SHP77 treated with DMSO at 0.1 percent for 48 hours (cell line): Measurements from ENCODE around the gene KCNT1.

Experiments used
- DNase-seq: peaks from one replicate; lab custom pipeline; 2025; lab: John Stamatoyannopoulos, UW

Gene KCNT1

DNA sequence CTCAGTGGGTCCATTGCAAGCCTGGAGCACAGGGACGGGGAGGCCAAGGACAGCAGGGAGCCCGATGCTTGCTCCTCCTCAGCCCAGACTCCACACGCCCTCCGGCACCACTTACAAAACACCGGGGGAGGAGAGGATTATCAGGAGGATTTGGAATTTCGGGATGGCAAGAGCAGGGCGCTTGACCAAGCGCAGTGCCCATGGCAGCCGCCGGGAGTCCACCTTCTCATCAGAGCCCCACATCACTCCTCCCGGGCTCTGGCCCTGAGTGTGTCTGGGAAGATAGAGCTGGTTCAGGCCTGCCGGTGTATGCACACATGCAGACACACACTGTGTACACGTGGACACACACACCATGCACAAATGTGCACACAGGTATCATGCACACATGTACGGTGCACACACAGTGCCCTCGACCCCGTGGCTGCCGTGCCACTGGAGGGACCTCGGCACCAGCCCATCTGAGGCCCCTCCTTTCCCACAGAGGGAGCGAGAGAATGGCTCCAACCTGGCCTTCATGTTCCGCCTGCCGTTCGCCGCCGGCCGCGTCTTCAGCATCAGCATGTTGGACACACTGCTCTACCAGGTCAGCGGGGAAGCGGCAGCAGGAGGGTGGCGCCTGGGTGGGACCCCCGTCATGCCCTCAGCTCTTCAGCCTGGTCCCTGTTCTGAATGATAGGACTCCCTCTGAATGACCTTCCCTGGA, 81.7 kb downstream of the KCNT1 start:
- DNase-seq, result no peak

DNA sequence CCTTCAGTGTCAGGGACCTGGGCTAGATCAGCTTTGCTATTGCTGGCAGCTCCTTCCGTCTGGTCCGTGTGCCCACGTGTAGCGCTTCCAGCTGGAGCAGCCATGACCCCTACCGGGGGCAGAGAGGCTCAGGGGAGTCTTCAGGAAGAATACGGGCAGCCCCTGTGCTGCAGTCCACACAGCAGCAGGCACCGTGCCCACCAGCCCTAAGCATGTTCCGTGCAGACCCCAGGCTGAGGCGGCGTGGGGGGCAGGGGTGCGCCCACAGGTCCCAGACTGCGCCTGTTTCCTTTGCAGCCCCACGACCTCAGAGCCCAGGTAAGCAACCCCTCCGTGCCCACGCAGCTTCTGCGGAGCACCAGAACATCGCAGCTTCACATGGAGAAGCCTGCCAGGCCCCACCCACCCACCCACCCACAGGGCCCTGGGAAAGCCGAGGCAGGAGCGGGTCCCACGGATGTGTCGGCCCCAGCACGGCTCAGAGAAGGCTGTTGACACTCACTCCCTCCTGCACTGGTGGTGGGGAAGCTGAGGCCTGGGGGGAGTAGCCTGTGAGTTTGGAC, 83.1 kb downstream of the KCNT1 start:
- DNase-seq, result no peak

DNA sequence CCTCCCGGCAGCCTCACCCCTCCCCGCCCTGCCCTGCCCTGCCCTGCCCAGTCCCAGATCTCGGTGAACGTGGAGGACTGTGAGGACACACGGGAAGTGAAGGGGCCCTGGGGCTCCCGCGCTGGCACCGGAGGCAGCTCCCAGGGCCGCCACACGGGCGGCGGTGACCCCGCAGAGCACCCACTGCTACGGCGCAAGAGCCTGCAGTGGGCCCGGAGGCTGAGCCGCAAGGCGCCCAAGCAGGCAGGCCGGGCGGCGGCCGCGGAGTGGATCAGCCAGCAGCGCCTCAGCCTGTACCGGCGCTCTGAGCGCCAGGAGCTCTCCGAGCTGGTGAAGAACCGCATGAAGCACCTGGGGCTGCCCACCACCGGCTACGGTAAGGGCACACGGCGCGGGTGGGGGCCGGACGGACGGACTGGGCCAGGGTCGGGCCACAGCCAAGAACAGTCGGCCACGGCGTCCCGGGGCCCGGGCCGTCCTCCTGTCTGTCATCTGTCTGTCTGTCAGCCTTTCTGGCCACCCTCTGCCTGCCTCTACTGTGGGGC, 84.2 kb downstream of the KCNT1 start:
- no peak for DNase-seq

DNA sequence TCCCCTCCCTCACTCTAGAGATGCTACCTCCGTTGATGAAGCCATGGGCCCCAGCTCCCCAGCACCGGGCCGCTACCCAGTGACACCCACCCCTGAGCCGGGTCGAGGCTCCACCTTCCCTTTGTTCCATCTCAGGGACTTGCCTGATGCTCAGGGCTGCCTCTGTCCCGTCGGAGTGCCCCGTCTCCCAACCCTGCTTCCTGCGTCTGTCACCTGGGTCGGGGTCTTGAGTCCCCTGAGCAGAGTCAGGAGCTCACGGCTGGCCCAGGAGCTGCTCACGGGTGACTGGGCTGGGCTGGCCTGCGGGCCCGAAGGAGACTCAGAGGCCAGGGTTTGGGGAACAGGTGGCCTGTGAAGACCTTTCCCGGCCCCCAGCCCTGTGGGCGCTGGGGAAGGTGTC, 85.3 kb downstream of the KCNT1 start:
- no peak for DNase-seq

DNA sequence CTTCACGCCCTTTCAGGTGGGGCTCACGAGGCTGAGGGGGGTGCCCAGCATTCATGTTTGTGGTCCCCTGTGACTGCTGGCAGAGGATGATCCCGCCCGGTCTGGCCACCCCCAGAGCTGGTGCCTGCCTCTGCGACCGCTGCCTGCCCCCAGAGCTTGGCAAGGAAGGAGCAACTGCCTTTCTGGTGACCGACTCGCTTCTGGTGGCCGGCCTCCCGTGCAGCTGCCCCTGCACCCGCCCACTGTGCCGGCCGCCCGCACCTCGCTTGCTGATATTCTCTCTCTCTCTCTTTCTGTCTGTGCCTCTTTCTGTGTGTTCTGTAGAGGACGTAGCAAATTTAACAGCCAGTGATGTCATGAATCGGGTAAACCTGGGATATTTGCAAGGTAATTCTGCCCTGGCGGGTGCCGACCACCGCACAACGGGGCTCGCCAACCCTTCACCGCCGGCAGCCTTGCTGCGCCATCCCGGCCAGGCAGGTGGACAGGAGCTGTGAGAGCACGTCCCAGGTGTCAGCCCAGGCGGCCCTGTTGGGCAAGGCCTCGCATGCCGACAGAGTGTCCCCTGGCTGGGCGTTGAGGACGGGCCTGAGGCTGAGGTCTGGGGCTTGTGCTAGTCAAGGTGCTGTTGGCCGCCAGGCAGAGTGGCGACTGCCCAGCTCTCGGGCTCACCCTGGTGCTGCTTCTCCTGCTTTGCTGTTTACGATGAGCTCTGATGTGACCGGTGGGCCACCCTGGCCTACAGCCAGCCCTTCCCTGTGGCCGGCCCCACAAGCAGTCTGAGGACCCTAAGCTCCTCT, 86.0 kb downstream of the KCNT1 start:
- DNase-seq, result no peak

DNA sequence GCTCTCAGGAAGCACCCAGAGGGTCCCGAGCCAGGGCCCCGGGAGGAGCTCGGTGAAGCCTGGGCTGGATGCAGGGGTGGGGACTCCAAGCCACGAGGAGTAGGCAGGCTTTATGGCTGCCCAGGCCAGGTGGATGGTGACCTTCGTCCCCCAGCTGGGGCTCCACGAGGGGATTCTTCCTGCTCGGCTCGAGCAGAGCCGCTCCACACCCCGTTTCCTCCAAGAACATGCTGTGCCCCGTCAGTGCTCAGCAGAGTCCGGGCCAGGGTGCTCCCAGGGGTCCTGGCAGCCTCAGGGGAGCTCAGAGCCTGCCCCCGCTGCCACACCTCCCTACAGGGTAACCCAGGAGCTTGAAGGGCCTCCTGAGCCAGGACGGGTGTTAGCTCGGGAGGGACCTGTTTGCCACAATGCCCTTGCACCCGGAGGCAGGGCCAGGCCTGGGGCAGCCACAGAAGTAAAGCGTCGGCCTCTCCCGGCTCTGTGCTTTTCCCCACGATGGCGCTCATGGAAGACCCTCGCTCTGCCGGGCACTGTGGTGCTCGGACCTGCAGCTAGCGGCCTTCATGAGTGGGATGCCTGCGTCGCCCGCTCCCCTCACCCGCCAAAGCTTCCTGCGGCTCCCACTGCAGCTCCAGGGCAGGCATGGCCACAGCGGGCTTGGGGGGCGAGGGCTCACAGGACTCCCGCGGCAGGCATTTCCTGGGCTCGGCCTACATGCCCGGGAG, 86.8 kb downstream of the KCNT1 start:
- DNase-seq, result no peak

DNA sequence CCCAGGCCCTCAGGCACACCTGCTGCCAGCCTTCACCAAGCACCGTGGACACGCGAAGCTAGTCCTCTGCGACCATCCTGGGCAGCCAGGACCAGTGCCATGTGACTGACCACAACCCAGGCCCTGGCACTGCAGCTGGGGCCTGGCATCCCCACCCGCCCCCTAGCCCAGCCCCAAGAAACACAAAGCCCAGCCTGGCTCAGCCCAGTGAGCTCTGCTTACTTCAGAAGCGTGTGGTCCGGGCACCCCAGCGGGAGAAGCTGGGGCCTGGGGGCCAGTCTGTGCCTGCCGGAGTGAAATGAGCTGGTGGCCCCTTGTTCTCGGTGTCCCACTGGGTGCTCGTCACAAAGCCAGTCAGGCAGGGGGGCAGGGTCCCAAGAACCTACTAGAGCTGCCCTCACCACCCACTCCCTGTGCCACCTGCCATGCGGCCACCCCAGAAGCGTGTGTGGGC, 87.9 kb downstream of the KCNT1 start:
- DNase-seq, result no peak

DNA sequence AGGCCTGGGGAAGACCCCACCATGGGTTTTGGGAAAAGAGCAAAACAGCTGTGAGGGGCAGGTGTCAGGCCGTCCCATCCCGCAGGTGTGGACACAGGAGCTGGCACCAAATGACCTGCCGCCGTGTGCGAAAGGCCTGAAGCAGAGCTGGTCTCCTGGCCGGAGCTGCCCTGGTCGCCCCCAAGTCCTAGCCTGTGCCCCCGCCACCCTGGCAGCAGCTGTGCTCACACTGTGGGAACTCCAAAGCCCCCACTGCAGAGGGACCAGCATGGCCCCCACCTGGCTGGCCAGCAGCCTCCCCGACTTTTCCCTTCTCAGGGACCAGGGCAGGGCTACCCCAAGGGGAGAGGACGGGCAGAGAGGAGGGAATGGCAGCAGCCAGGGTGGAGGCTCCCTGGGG, 88.4 kb downstream of the KCNT1 start:
- no peak for DNase-seq

DNA sequence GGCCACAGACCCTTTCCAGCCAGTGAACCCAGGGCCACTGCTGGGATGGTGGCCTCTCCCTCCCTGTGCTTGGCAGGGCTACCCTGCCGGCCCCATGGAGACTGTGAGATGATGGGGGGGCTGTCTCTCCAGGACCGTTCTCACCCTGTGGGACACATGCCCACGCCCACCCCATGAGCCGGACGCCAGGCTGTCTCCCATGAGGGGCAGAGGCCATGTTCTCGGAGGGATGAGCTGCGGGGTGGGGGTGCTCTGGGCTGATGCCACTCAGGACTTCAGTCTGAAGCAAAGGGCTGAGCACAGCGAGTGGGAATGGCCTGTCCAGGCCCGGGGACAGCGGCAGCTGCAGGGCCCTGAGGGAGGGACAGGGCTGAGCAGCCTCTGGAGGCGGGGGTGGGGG, 88.9 kb downstream of the KCNT1 start:
- no peak for DNase-seq

DNA sequence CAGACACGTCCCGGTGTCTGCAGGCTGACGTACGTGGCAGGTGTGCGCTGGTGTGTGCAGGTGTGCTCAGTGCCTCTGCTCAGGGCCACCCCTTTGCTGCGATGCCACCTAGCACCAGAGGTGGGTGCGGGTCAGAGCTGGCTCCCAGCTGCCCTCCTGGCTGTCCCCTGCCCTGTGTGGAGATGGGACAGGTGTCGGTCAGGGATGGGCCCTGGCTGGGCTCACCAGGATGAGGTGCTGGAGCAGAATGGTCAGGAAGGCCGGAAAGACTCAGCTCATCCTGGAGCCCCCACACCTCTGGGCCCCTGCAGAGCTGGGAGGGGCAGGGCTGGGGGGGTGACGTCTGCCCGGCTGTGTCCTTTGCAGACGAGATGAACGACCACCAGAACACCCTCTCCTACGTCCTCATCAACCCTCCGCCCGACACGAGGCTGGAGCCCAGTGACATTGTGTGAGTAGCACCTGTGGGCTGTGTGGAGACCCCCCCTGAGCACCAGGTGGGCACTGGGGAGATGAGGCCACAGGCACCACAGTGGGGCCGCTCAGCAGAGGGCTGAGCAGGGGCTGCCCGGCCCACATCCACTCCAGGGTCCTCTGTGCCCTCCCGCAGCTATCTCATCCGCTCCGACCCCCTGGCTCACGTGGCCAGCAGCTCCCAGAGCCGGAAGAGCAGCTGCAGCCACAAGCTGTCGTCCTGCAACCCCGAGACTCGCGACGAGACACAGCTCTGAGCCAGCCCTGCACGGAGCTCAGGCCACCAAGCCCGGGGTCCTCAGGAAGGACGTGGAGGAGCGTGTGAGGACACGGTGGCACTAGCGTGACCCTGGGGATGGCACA, 89.7 kb downstream of the KCNT1 start:
- no peak for DNase-seq

DNA sequence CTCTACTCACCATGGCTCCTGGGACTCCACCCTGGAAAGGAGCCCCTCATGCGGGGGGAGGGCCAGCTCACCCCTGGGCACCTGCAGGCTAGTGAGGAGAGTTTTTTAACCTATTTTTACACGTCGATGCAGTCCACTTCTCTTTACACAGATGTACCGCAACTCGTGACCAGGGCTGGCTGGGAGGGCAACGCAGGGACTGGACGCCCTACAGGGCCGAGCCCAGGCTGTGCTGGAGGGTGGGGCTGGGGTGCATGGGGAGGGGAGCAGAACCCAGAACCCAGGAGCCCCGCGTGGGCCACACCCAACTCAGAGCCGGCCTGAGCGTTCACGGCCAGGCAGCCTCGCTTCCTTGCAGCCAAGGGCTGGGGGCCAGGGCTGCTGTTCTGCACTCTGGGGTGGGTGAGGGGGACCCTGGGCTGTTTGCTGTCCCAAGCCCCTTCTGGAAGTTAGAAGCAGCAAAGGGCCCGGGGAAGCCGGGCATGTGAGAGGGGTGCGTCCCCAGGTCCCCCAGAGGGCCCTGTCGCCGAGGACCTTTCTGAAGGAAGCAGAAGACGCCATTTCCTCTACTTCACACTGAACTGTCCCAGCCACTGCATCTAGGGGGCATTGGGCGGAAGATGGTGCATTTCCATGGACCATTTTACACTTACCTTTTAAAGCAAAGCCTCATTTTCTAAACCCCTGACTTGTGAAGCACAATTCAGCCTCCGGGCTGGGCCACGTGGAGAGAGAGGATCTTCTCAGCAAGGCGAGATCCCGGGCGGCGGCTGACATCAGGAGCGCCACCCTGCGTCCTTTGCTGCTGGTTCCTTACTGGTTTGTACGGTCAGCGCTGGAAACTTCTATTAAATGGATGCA, 90.5 kb downstream of the KCNT1 start:
- no peak for DNase-seq

DNA sequence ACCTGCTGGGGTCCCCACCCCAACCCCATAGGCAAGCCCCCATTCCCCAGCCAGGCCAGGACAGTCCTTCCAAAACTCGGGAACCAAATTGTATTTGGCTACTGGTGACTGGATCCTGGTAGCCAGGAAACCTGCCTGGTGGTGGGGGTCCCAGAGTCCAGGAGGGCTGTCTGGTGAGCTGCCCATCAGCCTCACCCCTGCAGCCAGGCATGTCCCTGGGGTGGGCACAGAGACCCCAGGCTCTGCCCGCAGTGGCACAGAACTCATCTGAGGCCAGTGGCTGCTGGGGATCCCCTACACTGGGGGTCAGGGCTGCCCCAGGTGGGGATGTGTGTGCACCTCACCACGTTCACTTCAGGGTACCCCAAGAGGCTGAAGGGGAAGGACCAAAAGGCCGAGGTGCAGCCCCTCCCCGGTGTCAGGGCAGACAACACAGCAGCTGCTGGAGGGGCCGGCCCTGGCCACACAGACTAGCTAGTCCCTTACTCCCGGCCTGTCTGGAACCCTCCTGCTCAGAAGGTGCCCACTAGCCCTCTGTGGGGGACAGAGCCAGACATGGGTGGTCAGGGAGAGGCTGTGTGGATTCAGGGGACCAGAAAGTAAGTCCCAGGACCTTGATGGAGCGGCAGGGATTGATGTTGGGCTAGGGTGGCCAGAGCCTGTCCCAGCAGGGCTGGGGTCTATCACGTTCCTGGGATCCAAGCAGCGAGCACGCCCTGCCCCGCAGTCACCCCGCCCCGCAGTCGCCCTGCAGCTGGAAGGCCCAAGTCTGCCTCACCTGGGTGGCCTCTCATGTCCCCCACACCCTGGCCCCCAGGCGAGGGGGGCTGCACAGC, 91.5 kb downstream of the KCNT1 start:
- DNase-seq, result no peak

DNA sequence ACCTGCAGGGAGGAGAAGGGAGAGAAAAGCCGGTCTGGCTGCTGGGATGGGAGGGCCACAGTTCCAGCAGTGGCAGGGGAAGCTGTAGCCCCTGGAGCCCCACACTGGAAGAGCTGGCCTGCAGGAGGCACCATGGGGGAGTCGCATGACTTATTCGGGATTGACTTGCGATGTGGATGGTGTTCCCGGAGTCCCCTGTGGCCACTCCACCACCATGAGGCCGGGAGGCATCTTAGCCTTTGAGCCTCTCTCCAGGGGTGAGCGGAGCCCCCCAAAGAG, 92.0 kb downstream of the KCNT1 start:
- DNase-seq, result no peak

DNA sequence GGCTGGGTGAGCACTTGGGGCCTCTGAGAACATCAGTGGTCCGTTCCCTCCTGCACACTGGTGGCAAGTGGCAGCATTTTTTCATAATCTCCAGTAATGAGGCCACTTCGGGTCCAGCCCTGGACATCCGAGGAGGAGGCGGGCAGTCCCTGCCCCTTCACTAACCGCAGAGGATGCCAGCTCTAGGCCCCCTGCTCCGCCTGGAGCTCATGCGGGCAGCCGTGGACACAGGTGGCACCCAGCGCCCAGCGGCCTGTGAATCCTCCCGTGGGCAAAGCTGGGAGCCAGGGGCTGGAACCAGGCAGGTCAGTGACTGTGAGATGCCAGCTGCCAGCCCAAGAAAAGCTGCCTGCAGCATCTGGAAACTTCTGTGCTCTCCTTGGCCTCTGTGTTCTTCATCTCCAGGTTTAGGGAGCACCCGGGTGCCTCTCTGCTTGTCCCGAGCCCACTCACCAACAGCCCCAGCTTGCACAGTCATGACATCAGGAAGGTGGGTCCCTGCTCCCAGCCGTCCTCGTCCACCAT, 92.4 kb downstream of the KCNT1 start:
- no peak for DNase-seq

DNA sequence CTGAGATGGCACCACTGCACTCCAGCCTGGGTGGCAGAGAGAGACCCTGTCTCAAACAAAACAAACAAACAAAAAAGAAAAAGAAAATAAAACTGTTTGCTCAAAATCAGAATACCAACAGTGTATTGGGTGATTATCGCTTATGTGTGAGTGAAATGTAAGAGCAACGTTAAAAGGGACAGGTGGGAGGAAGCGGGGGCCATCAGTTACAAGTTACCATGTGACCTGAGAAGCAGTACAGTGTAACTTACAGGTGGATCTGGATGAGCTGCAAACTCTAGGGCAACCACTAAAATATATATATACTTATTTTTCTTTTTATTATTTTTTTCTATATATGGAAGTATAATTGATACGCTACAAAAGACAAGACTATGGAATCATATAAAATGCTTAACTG, 93.4 kb downstream of the KCNT1 start:
- no peak for DNase-seq

DNA sequence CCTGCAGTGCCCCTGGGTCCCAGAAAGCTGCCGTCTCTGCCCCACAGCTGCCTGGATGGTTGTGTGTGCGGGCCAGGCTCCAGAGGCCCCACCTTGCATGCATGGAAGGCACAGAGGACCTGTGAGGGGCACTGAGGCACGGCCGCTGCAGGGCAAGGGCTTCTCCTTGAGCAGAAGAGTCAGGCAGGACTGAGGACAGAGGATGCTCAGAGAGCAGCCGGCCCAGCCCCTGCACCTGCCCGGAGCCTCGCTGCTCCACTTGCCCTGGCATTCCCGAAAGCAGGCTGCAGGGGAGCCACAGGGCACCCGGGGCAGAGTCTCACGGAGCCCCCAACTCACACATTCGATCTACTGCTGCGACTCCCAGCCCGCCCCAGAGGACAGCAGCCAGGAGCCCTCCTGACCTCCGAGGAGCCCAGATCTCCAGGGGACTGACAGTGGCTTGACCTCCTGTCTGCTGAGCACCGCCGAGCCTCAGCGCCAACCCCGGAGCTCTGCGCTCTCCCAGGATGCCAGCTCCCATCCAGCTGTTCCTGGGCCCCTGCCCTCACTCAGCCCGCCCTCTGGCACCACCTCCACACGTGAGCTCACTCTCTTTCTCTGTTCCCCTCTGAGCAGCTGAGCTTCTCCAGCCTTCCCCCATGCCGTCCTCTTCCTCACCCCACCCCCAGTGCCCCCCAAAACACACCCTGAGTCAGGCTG, 95.0 kb downstream of the KCNT1 start:
- DNase-seq, result no peak

DNA sequence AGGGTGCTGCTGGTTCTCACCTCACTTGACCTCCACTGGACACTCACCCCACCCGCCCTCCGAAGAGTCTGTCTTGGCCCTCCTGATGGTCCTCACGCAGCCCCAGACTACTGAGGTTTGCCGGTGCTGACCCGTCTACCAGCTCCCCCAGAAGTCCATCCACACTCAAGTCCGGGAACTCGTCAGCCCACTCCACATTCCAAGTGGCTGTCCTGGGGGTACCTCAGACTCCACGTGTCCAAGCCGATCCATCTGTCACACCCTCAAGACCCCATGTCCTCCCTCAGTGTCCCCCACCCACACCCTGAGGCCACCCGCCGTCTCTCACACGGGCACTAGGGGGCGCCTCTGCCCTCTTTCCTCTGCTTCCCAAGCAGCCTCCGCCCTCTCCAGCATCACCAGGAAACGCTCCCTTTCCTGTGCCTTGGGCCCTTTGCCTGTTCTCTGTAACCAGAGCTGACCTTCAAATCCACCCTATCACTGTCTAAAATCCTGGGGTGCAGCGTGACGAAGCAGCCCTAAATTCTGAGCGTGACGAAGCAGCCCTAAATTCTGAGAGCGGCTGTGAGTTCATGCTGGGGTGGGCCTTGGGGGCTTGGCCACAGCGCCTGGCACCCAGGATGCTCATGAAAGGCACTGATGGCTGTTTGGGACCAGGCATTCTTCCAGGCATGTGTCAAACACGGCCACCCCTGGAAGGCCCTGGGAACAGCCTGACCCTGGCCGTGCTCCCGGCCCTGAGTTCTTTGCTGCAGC, 95.7 kb downstream of the KCNT1 start:
- no peak for DNase-seq

DNA sequence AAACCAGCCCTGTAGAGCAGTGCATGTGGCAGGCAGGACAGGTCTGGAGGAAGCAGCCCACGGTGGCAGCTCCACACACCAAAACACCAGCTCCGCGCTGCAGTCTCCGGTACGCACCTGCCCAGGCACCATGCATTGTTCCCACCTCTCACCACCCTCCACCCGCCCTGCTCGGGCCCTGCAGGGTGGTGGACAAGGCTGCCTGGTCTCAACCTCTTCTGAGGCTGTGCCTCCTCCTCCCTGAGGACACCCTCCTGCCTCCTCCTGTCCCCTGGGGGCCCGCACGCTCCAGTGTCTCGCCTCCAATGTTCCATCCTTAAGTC, 96.2 kb downstream of the KCNT1 start:
- no peak for DNase-seq
